Endodermal cell (in vitro differentiated cells): ENCODE results near the gene LMCD1. TPM values are rescaled to one million over a fixed set of nuclear protein-coding genes. Genes with fewer than 3 reads are reported as not detected.

Source experiments
- DNase-seq: peaks from one replicate; pipeline ENCODE4 v3.0.0-alpha.2; 2017
- H3K27ac ChIP-seq: 2 replicates; pipeline ENCODE4 v1.5.1; 2013; ENCODE audit warnings: mild to moderate bottlenecking, low read depth, low read length, moderate library complexity
- H3K27me3 ChIP-seq: 2 replicates; pipeline ENCODE4 v1.6.1; 2013; ENCODE audit warnings: mild to moderate bottlenecking, low read length, moderate library complexity; ENCODE audit not compliant: insufficient read depth, control insufficient read depth, poor library complexity, severe bottlenecking
- H3K36me3 ChIP-seq: 2 replicates; pipeline ENCODE4 v1.7.0; 2013; ENCODE audit warnings: mild to moderate bottlenecking, low read length, moderate library complexity; ENCODE audit not compliant: control insufficient read depth, insufficient read depth
- H3K4me1 ChIP-seq: one replicate; pipeline ENCODE4 v1.7.0; 2013; ENCODE audit warnings: low read length; ENCODE audit not compliant: control insufficient read depth, insufficient read depth
- H3K4me3 ChIP-seq: 2 replicates; pipeline ENCODE4 v1.5.1; 2013; ENCODE audit warnings: mild to moderate bottlenecking, low read length, moderate library complexity
- H3K9ac ChIP-seq: 2 replicates; pipeline ENCODE4 v1.6.1; 2013; ENCODE audit warnings: mild to moderate bottlenecking, low read length, moderate library complexity; ENCODE audit not compliant: poor library complexity, severe bottlenecking; ENCODE audit errors: extremely low read depth
- H3K9me3 ChIP-seq: 2 replicates; pipeline ENCODE4 v1.6.1; 2013; ENCODE audit warnings: mild to moderate bottlenecking, low read length, moderate library complexity; ENCODE audit not compliant: control insufficient read depth
- H3K27ac Mint-ChIP-seq: 2 replicates; pipeline ENCODE4 v1.8.0; 2020; ENCODE audit warnings: mixed read lengths
- H3K27me3 Mint-ChIP-seq: 2 replicates; pipeline ENCODE4 v1.8.0; 2021; ENCODE audit warnings: mild to moderate bottlenecking, mixed read lengths; ENCODE audit not compliant: insufficient read depth
- H3K36me3 Mint-ChIP-seq: 2 replicates; pipeline ENCODE4 v1.8.0; 2020; ENCODE audit warnings: low read depth, mixed read lengths
- H3K4me1 Mint-ChIP-seq: 2 replicates; pipeline ENCODE4 v1.8.0; 2020; ENCODE audit warnings: mixed read lengths
- H3K4me3 Mint-ChIP-seq: 2 replicates; pipeline ENCODE4 v1.8.0; 2020; ENCODE audit warnings: mild to moderate bottlenecking, moderate library complexity, mixed read lengths
- H3K9me3 Mint-ChIP-seq: 2 replicates; pipeline ENCODE4 v1.8.0; 2020; ENCODE audit warnings: mild to moderate bottlenecking, mixed read lengths
- WGBS, 2 experiments: methylation state at CpG; one replicate each; pipeline versions ENCODE4 v1.1.5 to v1.1.7; 2013; ENCODE audit warnings: missing lambda C conversion rate in 2 of 2, mixed read lengths in 1 of 2; ENCODE audit not compliant: insufficient coverage in 1 of 2, insufficient read length in 1 of 2; 5-methylcytosine and 5-hydroxymethylcytosine counted together
- total RNA-seq, 2 donors: library from RNA; stranded (reverse); fragmentation: NEBNext Ultra II Directional in 1 of 2; extraction: Animal tissue kit (Norgen Biotek cat#: 25700) in 1 of 2; gene quantifications; 2 replicates in 1 of 2; 3 replicates in 1 of 2; pipeline ENCODE4 v1.2.1, GENCODE V29; 2021
- TF ChIP-seq, protein P1 (sequence below): fragments of 200-600 bp; sonication (generic); conservative IDR thresholded peaks from 2 replicates; pipeline ENCODE4 v1.5.0; 2021; ENCODE audit warnings: antibody characterized with exemption, mild to moderate bottlenecking

Gene LMCD1
- total RNA-seq, 2 donors from 2014 or later, result 20.7 to 35.7 TPM

DNA sequence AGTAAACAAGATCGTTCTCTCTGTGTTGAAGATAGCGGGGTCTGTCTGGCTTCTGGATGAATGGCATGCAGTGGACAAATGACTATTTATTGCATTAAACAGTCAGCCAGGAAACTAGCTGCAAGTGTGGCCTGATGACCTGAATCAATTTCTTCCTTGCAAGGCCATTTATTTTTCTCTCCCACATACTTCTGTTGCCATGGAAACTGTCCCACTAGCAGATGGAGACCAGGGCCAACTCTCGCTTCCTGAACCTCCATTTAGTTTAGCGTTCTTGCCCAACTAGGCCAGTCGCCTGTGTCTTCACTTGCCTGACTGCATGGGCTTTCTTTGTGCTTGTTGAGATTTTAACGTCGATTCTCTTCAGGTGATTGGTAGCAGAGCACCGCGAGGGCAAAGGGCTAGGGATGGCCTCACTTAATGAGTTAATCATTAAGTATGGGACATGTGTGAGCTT, 27.6 kb downstream of the LMCD1 start:
- Mint-ChIP-seq H3K27ac (no peak overlapping the region), H3K36me3 (peaks cover 9% of the 10 kb centered on the region), H3K4me1 (peaks cover 16% of the 10 kb centered on the region), H3K9me3 (no peaks in the 10 kb centered on the region), H3K27me3 (no peaks in the 10 kb centered on the region), H3K4me3 (no peak overlapping the region)
- peak; percentile 25 for DNase-seq
- WGBS, 2 experiments, result 79 to 85% methylated on average over 9 of the region's 9 CpGs
- H3K9me3 ChIP-seq, result no peaks in the 10 kb centered on the region
- H3K36me3 ChIP-seq, result peaks cover 97% of the 10 kb centered on the region
- no peak overlapping the region for H3K4me3 ChIP-seq
- no peaks in the 10 kb centered on the region for H3K27me3 ChIP-seq
- no peak overlapping the region for H3K9ac ChIP-seq
- peak overlapping the region; percentile 58 for H3K27ac ChIP-seq
- TF ChIP-seq, protein P1, sequence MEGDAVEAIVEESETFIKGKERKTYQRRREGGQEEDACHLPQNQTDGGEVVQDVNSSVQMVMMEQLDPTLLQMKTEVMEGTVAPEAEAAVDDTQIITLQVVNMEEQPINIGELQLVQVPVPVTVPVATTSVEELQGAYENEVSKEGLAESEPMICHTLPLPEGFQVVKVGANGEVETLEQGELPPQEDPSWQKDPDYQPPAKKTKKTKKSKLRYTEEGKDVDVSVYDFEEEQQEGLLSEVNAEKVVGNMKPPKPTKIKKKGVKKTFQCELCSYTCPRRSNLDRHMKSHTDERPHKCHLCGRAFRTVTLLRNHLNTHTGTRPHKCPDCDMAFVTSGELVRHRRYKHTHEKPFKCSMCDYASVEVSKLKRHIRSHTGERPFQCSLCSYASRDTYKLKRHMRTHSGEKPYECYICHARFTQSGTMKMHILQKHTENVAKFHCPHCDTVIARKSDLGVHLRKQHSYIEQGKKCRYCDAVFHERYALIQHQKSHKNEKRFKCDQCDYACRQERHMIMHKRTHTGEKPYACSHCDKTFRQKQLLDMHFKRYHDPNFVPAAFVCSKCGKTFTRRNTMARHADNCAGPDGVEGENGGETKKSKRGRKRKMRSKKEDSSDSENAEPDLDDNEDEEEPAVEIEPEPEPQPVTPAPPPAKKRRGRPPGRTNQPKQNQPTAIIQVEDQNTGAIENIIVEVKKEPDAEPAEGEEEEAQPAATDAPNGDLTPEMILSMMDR, result no peak
- H3K4me1 ChIP-seq, result peaks cover 10% of the 10 kb centered on the region

DNA sequence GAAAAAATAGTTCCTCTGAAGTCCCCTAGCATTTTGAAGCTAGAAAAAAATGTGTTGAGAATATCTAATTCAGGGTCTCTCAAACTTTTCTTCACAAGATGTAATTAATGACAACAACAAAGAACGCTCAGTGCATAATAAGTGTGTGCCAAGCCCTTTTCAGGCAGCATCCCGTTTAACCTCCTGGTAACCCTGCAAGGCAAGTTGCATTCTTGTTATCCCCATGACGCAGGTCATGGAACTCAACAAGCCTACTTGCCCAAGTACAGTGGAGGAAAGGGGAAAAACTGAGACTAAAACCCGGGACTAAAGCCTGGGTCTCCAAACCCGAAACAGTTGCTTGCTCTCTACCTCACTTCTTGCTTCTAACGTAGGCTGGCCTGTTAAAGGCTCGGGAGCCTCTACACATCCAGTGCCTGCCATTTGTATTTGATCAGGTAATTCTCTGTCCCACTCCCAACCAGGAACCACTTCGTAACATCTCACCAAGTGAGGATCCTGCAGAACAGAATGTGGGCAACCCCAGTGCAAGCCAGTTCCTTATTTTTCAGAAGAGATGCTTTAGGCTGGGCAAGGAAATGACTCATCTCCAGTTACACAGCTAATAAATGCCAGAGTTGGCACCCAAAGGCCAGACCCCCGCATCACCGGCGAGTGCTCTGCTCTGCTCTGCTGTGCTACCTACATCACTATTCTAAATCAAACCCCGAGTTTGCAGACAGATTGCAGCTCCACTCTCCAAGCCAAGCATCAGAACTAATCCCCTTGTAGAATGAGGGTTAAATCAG, 28.3 kb downstream of the LMCD1 start:
- H3K9ac ChIP-seq, result no peak overlapping the region
- 95% methylated on average over 8 to 12 of the region's 12 CpGs for WGBS, 2 experiments
- H3K36me3 Mint-ChIP-seq, result peaks cover 14% of the 10 kb centered on the region

DNA sequence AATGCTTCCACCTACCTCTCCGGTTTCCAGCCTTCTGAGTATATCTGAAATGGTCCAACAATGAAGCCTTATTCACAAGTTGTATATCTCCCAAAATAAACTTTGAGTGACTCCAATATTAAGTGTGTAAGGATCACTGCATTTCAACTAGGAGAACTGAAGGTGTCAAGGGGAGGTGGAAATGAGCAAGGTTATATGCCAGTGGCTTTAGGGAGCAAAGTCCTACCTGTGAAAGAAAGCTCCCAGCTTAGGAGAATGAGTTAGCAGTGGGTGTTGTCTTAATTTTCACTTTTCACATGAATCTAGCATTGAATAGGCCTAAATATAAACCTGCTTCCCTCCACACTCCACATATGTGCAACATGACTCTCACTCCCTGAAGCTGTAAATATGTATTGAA, 29.0 kb downstream of the LMCD1 start:
- Histone ChIP-seq H3K27ac (no peak overlapping the region), H3K9me3 (no peaks in the 10 kb centered on the region), H3K36me3 (peaks cover 98% of the 10 kb centered on the region), H3K27me3 (no peaks in the 10 kb centered on the region), H3K4me3 (no peak overlapping the region), H3K9ac (no peak overlapping the region), H3K4me1 (peaks cover 11% of the 10 kb centered on the region)
- 86 to 93% methylated on average over 1 of the region's 1 CpG for WGBS, 2 experiments
- no peaks in the 10 kb centered on the region for H3K9me3 Mint-ChIP-seq
- H3K27ac Mint-ChIP-seq, result no peak overlapping the region
- H3K4me3 Mint-ChIP-seq, result no peak overlapping the region
- TF ChIP-seq, protein P1, result no peak
- H3K36me3 Mint-ChIP-seq, result peaks cover 14% of the 10 kb centered on the region
- H3K4me1 Mint-ChIP-seq, result peaks cover 23% of the 10 kb centered on the region
- DNase-seq, result no peak
- no peaks in the 10 kb centered on the region for H3K27me3 Mint-ChIP-seq

More for the DNA sequence above, 28.3 kb downstream of the LMCD1 start:
- Histone ChIP-seq H3K27me3 (no peaks in the 10 kb centered on the region), H3K27ac (peak overlapping the region; percentile 58), H3K4me3 (no peak overlapping the region), H3K9me3 (no peaks in the 10 kb centered on the region), H3K4me1 (peaks cover 11% of the 10 kb centered on the region), H3K36me3 (peaks cover 97% of the 10 kb centered on the region)
- no peak overlapping the region for H3K27ac Mint-ChIP-seq
- peaks cover 20% of the 10 kb centered on the region for H3K4me1 Mint-ChIP-seq
- no peaks in the 10 kb centered on the region for H3K9me3 Mint-ChIP-seq
- H3K27me3 Mint-ChIP-seq, result no peaks in the 10 kb centered on the region
- no peak overlapping the region for H3K4me3 Mint-ChIP-seq
- DNase-seq, result peak; percentile 32
- TF ChIP-seq, protein P1, result no peak
